Right lobe of liver (tissue), 6 donors: ENCODE results near the gene DIO3. TPM values are rescaled to one million over a fixed set of nuclear protein-coding genes. Genes with fewer than 3 reads are reported as not detected.

ENCODE experiments used
- ATAC-seq, 4 donors: fragments of 200-7000 bp; cut with Tn5 transposase; one replicate each; pipeline ENCODE4 v1.9.1; 2020; ENCODE audit warnings: mild to moderate bottlenecking in 4 of 4, moderate library complexity in 4 of 4
- DNase-seq, 3 donors: peaks; one replicate each; pipeline ENCODE4 v3.0.0-alpha.2; 2020
- H3K27ac ChIP-seq, 3 donors: fragments of 200-600 bp; one replicate each; pipeline ENCODE4 v1.8.0; 2022
- H3K27me3 ChIP-seq, 2 donors: fragments of 200-600 bp; one replicate each; pipeline ENCODE4 v1.8.0; 2022
- H3K36me3 ChIP-seq, 4 donors: fragments of 200-600 bp; sonication (generic) in 1 of 4; one replicate each; pipeline versions ENCODE4 v1.5.1 to v1.8.0; 2017 to 2022; ENCODE audit warnings: control low read depth in 1 of 4
- H3K4me1 ChIP-seq, 4 donors: fragments of 200-600 bp; sonication (generic) in 1 of 4; one replicate each; pipeline versions ENCODE4 v1.5.1 to v1.8.0; 2017 to 2022; ENCODE audit warnings: control low read depth in 1 of 4
- H3K4me3 ChIP-seq, 3 donors: fragments of 200-600 bp; one replicate each; pipeline ENCODE4 v1.8.0; 2022
- H3K9me3 ChIP-seq, 4 donors: fragments of 200-600 bp; sonication (generic) in 1 of 4; one replicate each; pipeline versions ENCODE4 v1.5.1 to v1.8.0; 2017 to 2022; ENCODE audit warnings: control low read depth in 1 of 4
- POLR2A ChIP-seq: fragments of 450-650 bp; IDR thresholded peaks from one replicate; pipeline ENCODE4 v1.6.1; 2017; ENCODE audit warnings: antibody characterized with exemption, mild to moderate bottlenecking
- WGBS: methylation state at CpG from one replicate; pipeline ENCODE4 v1.1.6; 2018; ENCODE audit warnings: low coverage, low lambda C conversion rate; ENCODE audit not compliant: insufficient coverage; ENCODE audit errors: missing lambda C conversion rate; 5-methylcytosine and 5-hydroxymethylcytosine counted together
- intact Hi-C, 2 donors: fragments of 100-400 bp; cut with DNase I; formaldehyde crosslinking; loops; one replicate each; pipeline versions ENCODE4 v1.11.2 to v1.14.1; 2022
- total RNA-seq, 6 experiments: library from RNA; depleted of rRNA in 2 of 6; stranded (reverse); fragments of >200 nt in 2 of 6; fragmentation: NEBNext Ultra II Directional in 3 of 6; extraction: Animal tissue kit (Norgen Biotek cat#: 25700) in 3 of 6; gene quantifications; one replicate each; pipeline versions ENCODE4 v1.1.0 to v1.2.4, GENCODE V29; 2016 to 2023
- TF ChIP-seq, protein P1 (sequence below), 4 donors: fragments of 200-600 bp in 3 of 4; fragments of 450-650 bp in 1 of 4; IDR thresholded peaks; one replicate each; pipeline versions ENCODE4 v1.5.1 to v1.8.0; 2016 to 2022; ENCODE audit warnings: antibody characterized with exemption in 4 of 4, mild to moderate bottlenecking in 2 of 4
- donor health status: DM: no; HTN: yes; CAD: no.
- donor health status: DM: no; HTN: no; CAD: no.
- donor health status: DM: no; HTN: no; CAD: no.
- donor health status: DM: no; HTN: yes; CAD: no.
- donor health status: DM: no; HTN: yes; CAD: no.

DIO3 gene
- total RNA-seq, 6 experiments from 2014 or later, result 0.39 to 6.4 TPM; not detected in 4

DNA sequence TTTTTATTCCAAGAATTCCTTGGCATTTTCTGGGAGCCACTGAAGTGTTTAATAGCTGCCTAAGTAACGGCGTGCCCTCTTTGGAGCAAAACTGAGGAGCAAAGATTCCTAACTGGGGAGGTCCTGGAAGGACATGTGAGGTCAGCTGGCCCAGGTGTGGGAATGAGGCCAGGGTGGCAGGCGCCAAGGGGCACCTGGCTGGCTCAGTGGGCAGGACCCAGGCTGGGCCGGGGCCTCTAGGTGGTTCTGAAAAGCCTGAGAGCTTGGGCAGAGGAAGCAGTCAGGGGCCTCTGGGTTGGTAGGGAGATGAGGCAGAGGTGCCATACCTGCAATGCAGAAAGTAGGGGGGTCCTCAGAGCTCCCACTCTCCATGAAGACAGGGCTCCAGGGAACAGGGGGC is 27.1 kb upstream of the DIO3 start:
- Histone ChIP-seq H3K9me3 (no peaks in the 10 kb centered on the region), H3K4me3 (no peak overlapping the region), H3K27ac (no peak overlapping the region), H3K4me1 (no peaks in the 10 kb centered on the region), H3K27me3 (no peaks in the 10 kb centered on the region), H3K36me3 (no peaks in the 10 kb centered on the region)
- ATAC-seq (no peak), DNase-seq (no peak)
- WGBS, result 79% methylated on average over 2 of the region's 4 CpGs
- TF ChIP-seq, protein P1, sequence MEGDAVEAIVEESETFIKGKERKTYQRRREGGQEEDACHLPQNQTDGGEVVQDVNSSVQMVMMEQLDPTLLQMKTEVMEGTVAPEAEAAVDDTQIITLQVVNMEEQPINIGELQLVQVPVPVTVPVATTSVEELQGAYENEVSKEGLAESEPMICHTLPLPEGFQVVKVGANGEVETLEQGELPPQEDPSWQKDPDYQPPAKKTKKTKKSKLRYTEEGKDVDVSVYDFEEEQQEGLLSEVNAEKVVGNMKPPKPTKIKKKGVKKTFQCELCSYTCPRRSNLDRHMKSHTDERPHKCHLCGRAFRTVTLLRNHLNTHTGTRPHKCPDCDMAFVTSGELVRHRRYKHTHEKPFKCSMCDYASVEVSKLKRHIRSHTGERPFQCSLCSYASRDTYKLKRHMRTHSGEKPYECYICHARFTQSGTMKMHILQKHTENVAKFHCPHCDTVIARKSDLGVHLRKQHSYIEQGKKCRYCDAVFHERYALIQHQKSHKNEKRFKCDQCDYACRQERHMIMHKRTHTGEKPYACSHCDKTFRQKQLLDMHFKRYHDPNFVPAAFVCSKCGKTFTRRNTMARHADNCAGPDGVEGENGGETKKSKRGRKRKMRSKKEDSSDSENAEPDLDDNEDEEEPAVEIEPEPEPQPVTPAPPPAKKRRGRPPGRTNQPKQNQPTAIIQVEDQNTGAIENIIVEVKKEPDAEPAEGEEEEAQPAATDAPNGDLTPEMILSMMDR (IDR thresholded peaks at IDR 0.05), result no peak
- TF ChIP-seq POLR2A, result no peak
- intact Hi-C loops, result no loop called here

DNA sequence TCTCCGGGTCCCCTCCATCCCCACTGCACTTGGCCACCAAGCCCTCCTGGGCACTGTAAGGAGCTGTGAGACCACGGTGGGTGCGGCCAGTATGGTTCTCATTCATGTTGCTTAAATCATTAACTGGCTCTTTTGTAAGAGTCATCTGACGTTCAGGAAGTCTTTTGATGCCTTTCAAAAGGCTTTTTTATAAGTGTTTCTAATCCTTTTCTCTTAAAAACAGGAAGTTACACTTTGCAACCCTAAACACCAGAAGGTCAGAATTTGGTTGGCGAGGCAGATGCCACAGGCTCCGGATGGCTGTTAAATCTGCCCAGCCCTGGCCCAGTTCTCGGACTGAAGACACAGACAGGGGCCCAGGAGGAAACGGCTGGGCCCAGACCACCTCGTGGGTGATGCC is 26.1 kb upstream of the DIO3 start:
- no peak for DNase-seq
- intact Hi-C loops, result no loop called here

DNA sequence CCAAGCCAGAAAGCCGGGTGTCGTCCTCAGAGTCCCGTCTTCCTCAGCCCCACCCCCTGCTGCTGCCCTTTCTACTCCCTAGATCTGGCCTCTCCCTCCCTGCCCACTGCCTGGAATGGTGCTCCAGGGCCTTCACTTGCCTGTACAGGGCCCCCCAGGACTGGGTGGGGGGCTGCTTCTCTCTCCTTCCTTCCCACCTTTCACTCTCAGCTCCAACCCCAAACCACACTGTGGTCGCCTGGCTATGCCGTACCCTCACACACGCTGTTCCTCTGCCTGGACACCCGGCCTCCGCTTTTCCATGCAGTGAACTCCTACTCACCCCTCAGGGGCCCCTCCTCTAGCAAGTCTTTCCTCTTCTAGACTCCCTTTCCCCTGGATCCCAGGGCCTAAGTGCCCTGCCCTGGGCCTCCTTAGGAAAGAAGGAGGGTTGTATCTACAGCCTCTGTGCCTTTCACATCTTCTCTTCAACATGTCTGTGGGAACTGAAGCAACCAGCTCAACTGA is 25.5 kb upstream of the DIO3 start:
- no peak for DNase-seq
- Histone ChIP-seq H3K27ac (no peak overlapping the region), H3K36me3 (no peaks in the 10 kb centered on the region), H3K9me3 (no peaks in the 10 kb centered on the region), H3K4me3 (no peak overlapping the region), H3K4me1 (no peaks in the 10 kb centered on the region), H3K27me3 (no peaks in the 10 kb centered on the region)
- TF ChIP-seq POLR2A, result no peak
- TF ChIP-seq, protein P1 (IDR thresholded peaks at IDR 0.05), result no peak
- 67% methylated on average over 4 of the region's 8 CpGs for WGBS
- intact Hi-C loops, result no loop called here
- ATAC-seq, result no peak

More for the DNA sequence above, 26.1 kb upstream of the DIO3 start:
- Histone ChIP-seq H3K36me3 (no peaks in the 10 kb centered on the region), H3K4me3 (no peak overlapping the region), H3K27ac (no peak overlapping the region), H3K27me3 (no peaks in the 10 kb centered on the region), H3K9me3 (no peaks in the 10 kb centered on the region), H3K4me1 (no peaks in the 10 kb centered on the region)
- TF ChIP-seq POLR2A, result no peak
- TF ChIP-seq, protein P1 (IDR thresholded peaks at IDR 0.05), result no peak
- ATAC-seq, result no peak
- WGBS, result 24% methylated on average over 7 of the region's 9 CpGs

DNA sequence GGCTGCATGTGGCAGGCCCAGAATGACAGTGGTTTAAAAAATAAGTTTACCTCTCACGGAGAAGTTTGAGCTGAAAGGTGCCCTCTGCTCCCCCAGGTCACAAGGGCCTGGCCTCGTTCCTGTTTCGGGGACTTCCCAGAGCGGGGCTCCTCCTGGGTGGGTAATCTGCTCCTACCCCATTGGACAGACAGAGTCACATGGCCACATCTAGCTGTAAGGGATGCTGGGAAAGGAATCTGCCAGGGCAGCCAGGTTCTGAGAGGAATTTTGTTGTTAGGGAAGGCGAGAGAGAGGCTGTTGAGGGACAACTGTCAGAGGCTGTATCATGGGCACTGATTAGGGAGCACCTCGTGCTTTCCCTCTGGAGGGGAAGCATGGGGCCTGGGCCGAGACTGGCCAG is 24.0 kb upstream of the DIO3 start:
- Histone ChIP-seq H3K36me3 (no peaks in the 10 kb centered on the region), H3K27me3 (no peaks in the 10 kb centered on the region), H3K4me3 (no peak overlapping the region), H3K9me3 (no peaks in the 10 kb centered on the region), H3K4me1 (no peaks in the 10 kb centered on the region), H3K27ac (no peak overlapping the region)
- no peak for ATAC-seq
- DNase-seq, result no peak
- intact Hi-C loops, result no loop called here
- TF ChIP-seq, protein P1 (IDR thresholded peaks at IDR 0.05), result no peak
- TF ChIP-seq POLR2A, result no peak
- 86% methylated on average over 6 of the region's 7 CpGs for WGBS

DNA sequence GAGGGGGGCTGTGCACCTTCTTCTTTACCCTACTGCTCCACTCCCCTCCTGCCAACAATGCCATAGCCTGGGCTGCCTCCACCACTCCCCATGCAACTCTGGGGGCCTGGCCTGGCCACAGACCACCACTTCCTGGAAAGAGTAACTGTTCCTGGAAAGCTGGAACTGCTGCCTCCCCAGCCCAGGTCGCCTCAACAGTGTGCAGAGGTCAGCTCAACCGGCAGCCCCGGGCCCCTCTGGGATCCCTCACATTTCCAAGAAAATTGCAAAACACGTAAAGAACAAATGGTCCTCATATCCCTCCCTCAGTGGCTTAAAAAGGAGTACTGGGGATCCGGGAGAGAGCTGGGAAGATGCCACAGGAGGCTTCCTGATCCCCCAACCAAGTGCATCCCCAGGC is 22.4 kb upstream of the DIO3 start:
- intact Hi-C loops, result no loop called here
- Histone ChIP-seq H3K9me3 (no peaks in the 10 kb centered on the region), H3K36me3 (no peaks in the 10 kb centered on the region), H3K4me3 (no peak overlapping the region), H3K27me3 (no peaks in the 10 kb centered on the region), H3K27ac (no peak overlapping the region), H3K4me1 (no peaks in the 10 kb centered on the region)
- no peak for TF ChIP-seq POLR2A
- TF ChIP-seq, protein P1 (IDR thresholded peaks at IDR 0.05), result no peak
- 25% methylated on average over 5 of the region's 5 CpGs for WGBS
- ATAC-seq (no peak), DNase-seq (no peak)
